HG03097 (cell line): ENCODE measurements around the gene PAXIP1.
"Not testable (repeated sequence)": the region's sequence is repeated elsewhere in the genome, so short reads cannot be mapped to it uniquely, and the experiment has no call there.

ENCODE experiments used
- ATAC-seq: cut with Tn5 transposase; IDR thresholded peaks from one replicate; pipeline ENCODE4 v1.9.1; 2021; ENCODE audit not compliant: unreplicated experiment, low FRiP score

Gene PAXIP1, protein sequence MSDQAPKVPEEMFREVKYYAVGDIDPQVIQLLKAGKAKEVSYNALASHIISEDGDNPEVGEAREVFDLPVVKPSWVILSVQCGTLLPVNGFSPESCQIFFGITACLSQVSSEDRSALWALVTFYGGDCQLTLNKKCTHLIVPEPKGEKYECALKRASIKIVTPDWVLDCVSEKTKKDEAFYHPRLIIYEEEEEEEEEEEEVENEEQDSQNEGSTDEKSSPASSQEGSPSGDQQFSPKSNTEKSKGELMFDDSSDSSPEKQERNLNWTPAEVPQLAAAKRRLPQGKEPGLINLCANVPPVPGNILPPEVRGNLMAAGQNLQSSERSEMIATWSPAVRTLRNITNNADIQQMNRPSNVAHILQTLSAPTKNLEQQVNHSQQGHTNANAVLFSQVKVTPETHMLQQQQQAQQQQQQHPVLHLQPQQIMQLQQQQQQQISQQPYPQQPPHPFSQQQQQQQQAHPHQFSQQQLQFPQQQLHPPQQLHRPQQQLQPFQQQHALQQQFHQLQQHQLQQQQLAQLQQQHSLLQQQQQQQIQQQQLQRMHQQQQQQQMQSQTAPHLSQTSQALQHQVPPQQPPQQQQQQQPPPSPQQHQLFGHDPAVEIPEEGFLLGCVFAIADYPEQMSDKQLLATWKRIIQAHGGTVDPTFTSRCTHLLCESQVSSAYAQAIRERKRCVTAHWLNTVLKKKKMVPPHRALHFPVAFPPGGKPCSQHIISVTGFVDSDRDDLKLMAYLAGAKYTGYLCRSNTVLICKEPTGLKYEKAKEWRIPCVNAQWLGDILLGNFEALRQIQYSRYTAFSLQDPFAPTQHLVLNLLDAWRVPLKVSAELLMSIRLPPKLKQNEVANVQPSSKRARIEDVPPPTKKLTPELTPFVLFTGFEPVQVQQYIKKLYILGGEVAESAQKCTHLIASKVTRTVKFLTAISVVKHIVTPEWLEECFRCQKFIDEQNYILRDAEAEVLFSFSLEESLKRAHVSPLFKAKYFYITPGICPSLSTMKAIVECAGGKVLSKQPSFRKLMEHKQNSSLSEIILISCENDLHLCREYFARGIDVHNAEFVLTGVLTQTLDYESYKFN

DNA sequence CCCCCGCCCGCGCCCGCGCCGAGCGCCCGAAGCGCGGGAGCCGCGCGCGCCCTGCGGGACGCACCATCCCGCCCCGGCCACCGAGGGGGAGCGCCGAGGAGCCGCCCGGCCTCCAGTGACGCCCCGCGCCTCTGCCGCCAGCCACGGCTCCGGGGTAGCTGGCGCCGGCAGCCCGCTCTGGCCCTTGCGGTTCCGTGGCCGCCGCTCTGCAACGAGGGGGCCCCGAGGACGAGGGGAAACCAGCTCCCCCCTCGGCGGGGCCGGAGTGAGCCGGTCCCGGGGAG, at the start of gene PAXIP1:
Gene PAXIP1, minus strand, starts transcription at position 33 of the 284 bp plus-strand sequence. CDS start 195 bp downstream, outside the sequence.
- peak; percentile 52 for ATAC-seq

DNA sequence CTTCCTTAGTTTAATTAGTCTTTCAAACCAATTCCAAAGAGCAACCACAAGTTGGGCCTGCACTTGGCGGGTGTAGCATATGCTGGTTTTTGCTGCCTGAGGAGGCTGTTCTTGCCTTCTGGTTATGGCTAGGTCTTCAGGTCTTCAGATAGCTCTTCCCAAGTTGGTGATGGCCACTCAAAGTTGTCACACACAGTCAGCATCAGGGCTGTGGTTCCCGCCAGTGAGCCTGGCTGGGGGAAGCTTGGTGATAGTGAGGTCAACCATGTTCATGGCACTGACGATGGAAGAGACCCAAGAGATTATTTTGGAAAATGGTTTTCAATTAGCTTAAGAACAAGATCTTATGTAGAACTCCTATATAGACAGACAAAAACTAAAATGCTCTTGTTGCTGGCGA, 48.4 kb upstream of the PAXIP1 start:
- no peak for ATAC-seq

- no peak for ATAC-seq
Observed at GRCh38 chr7:155048006-155048405, 45.1 kb upstream of the PAXIP1 start.

GRCh38 chr7:155043756-155044155, 40.8 kb upstream of the PAXIP1 start:
- no peak for ATAC-seq

GRCh38 chr7:155038335-155038734, 35.4 kb upstream of the PAXIP1 start:
- ATAC-seq: no peak

DNA sequence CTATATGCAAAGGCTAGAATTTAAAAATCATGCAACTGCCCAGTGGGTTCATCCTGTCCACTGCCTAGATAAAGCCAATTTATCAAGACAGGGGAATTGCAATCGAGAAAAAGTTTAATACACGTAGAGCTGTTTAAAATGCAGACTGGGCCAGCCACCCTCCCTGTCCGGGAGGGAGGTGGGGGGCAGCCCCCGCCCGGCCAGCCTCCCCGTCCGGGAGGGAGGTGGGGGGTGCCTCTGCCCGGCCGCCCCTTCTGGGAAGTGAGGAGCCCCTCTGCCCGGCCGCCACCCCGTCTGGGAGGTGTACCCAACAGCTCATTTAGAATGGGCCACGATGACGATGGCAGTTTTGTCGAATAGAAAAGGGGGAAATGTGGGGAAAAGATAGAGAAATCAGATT, 31.6 kb upstream of the PAXIP1 start:
- ATAC-seq: not testable (repeated sequence)

GRCh38 chr7:155032978-155033377, 30.1 kb upstream of the PAXIP1 start:
- no peak for ATAC-seq

DNA sequence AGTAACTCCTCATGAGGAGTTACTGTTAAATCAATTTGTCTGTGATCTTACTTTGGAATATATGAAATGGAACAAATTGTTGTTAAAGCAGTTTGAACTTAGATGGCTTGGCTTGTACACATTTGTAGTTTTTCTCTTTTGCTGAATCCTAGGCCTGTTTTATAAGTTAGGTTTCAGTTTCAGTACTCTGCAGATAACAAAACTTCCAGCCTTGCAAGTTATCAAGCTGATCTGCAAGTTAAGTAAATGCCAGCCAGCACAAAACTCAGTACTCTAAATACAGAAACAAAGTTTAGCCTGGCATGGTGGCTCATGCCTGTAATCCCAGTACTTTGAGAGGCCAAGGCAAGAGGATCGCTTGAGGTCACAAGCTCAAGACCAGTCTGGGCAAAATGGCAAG, 25.0 kb upstream of the PAXIP1 start:
- no peak for ATAC-seq

DNA sequence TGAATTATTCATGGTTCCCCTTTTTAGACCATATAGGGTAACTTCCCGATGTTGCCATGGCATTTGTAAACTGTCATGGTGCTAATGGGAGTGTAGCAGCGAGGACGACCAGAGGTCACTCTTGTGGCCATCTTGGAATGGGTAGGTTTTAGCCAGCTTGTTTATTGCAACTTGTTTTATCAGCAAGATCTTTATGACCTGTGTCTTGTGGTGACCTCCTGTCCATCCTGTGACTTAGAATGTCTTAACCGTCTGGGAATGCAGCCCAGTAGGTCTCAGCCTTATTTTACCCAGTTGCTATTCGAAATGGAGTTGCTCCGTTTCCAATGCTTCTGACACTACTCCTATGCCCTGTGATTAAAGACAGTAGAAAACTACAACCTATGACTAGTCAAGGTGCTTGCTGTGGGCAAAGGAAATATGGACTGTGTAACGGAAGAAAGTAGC, 18.8 kb upstream of the PAXIP1 start:
- ATAC-seq: no peak

DNA sequence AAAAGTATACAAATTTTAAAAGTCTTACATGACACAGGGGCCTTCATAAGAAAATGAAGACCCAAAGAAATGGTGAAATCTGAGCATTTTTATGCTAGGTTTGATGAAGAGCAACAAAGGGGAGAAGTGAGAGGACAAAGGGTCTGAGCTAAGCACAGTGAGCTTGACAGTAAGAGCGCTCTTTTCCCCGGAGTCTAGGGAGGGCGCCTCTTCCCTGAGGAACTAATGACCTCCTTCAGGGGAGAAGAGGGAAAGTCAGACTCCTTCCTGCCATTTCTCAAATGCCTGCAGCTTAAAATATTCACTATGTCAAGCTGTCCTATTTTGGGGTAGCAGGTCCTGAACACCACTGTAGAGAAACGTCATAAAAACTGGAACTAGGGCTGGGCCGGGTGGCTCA, 18.1 kb upstream of the PAXIP1 start:
- no peak for ATAC-seq

GRCh38 chr7:155017834-155018233, 14.9 kb upstream of the PAXIP1 start:
- no peak for ATAC-seq

- no peak for ATAC-seq
Observed at GRCh38 chr7:155011086-155011485, 8.2 kb upstream of the PAXIP1 start.

DNA sequence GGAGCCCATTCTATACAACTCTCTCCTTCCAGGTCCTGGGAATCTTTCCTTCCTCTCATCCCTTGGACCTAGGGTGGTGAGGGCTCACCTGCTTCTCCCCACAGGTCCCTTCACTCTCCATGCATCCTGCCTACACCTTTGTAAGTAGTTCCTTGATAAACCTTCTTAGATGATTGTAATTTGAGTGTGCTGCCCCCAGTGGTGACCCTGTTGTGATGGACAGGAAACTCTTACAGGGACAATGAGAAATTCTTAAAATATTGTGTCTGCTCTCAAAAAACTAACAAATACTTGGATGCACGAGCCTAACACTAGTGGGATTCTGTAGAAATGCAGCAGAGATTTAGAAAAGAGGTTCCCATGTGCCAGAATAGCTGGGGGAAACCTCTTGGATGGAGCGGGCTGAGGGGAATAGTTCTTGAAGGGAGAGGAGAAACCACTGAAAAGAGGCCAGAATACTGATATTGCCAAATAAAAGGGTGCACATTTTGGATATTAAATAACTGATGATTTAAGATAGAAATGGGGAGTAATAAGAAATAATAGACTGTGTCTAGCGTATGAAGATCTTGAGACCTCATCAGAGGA, 6.7 kb upstream of the PAXIP1 start:
- no peak for ATAC-seq

- no peak for ATAC-seq
Observed at GRCh38 chr7:155007947-155008346, 5.0 kb upstream of the PAXIP1 start.

- peak; percentile 66 for ATAC-seq
Observed at GRCh38 chr7:155003376-155004214, 671 bp upstream of the PAXIP1 start.

- ATAC-seq: peak; percentile 30
Observed at GRCh38 chr7:155002411-155003091, 373 bp downstream of the PAXIP1 start.

GRCh38 chr7:155001756-155002410, 1.0 kb downstream of the PAXIP1 start:
- peak; percentile 8 for ATAC-seq

DNA sequence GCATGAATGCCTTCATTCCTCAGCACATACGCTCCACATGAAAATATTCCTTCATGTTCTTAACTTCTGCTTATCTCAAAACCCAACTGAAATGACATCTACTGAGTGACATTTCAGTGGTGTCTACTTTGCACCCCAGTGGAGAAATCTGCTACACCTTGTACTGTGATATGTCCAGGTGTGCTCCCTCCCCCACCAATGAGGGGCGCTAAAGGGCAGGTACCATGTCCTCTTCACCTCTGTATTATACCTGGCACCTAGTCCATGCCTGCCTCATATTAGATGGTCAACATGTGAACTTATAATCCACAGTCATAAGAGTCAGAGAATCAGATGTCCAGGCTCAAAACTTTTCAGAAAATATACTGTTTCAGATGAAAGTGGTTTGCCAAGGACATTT, 2.1 kb downstream of the PAXIP1 start:
- ATAC-seq: no peak

GRCh38 chr7:154998481-154998880, 4.4 kb downstream of the PAXIP1 start:
- ATAC-seq: no peak
